HTERT RPE-1 (cell line): ENCODE measurements around the gene PFKFB3.
"Not testable (repeated sequence)": the region's sequence is repeated elsewhere in the genome, so short reads cannot be mapped to it uniquely, and the experiment has no call there.

ENCODE experiments used
- in situ Hi-C: fragments of 300-500 bp; cut with MboI; formaldehyde crosslinking; loops from 4 replicates; pipeline ENCODE4 v1.14.3; 2020; ENCODE audit warnings: low sequenced_read_pairs

PFKFB3 gene

DNA sequence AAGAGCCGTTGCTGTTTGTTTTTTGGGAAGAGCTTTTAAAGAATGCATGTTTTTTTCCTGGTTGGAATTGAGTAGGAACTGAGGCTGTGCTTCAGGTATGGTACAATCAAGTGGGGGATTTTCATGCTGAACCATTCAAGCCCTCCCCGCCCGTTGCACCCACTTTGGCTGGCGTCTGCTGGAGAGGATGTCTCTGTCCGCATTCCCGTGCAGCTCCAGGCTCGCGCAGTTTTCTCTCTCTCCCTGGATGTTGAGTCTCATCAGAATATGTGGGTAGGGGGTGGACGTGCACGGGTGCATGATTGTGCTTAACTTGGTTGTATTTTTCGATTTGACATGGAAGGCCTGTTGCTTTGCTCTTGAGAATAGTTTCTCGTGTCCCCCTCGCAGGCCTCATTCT lies 31.6 kb downstream of the PFKFB3 start:
- in situ Hi-C loops: no loop called here

DNA sequence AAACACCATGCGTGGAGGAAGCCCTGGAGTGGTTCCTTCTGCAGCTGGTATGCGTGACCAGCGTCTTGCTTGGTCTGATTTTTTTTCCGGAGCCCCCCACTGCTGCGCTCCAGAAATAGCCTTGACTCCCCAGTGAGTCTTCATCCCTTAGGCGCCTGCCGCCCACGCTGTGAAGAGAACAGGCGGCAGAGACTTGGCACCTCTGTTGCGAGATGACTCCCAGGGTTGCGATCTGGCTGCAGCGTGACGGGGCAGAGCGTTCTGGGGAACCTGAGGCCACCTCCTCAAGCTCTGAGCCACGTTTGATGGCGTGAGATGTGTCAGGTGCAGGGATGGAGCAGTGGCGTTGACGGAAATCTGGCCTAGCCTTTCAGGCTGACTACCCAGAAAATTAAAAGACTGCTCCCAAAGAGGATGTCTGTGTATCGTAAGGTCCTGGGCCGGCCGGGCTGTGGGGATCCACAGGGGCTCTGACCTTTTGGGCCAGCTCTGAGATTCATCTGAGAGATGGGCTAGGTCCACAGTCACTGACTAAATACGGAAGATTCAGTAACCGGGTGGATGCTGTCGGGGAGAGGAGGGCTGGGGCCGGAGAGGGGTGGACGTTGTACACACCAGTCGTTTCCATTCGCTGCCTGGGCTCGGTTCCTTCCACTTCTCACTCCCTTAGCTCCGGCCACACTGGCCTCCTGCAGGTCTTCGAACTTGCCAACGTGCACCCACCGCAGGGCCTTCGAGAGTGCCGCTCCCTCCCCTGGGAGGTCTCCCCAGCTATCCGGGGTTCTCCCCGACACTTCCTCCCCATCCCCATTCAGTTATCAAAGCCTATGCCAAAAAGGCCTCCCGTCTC lies 33.8 kb downstream of the PFKFB3 start:
- in situ Hi-C loops: no loop called here

DNA sequence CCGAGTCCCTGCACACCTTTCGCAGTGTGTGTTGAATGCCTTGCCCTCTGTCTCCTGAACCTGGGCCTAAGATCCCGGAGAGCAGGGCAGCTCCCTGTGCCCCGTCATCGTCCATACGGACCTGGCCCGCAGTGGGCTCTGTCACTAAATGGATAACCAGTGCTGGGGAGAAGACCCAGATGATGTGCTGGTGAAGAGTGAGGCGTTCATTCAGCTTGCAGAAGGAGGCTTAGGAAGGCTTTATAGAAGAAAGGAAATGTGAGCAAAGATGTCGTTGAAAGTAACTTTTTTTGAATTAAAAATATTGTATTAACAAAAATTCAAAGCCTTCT lies 34.4 kb downstream of the PFKFB3 start:
- in situ Hi-C loops: no loop called here

DNA sequence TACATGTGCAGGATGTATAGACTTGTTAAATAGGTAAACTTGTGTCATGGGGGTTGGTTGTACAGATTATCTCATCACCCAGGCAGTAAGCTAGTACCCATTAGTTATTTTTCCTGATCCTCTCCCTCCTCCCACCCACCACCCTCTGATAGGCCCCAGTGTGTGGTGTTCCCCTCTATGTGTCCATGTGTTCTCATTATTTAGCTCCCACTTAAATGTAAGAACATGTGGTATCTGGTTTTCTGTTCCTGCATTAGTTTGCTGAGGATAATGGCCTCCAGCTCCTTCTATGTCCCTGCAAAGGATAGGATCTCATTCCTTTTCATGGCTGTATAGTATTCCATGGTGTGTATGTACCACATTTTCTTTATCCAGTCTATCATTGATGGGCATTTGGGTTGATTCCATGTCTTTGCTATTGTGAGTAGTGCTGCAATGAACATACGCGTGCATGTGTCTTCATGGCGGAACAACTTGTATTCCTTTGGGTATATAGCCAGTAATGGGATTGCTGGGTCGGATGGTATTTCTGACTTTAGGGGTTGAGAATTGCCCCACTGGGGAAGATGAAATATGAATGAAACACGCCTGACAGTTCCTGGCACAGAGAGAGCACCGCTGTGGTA lies 36.0 kb downstream of the PFKFB3 start:
- in situ Hi-C loops: not testable (repeated sequence)

DNA sequence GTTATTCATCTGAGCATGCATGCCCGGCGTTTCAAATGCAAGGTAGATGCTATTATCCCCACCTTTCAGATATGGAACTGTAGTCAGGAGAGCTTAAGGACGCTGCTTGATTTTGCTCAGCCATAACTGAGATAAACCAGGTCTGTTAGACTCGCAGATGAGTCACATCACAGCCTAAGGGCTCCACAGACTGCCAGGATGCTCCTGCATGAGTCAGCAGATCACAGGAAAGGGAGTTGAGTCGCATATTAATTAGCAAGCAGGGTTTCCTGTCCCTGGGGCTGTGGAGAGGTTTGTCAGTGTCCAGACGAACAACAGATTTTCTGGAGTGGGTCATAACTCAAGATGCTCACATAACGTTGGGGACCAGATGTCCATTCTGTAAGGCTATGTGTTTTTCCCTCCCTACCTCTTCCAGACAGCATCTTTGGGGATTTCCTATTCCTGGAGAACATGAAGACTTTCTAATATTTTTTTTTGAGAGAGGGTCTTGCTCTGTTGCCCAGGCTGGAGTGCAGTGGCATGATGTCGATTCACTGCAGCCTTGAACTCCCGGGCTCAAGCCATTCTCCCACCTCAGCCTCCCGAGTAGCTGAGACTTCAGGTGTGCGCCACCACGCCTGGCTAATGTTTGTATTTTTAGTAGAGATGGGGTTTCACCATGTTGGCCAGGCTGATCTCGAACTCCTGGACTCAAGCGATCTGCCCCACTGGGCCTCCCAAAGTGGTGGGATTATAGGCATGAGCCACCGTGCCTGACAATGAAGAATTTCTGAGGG lies 36.7 kb downstream of the PFKFB3 start:
- in situ Hi-C loops: no loop called here

DNA sequence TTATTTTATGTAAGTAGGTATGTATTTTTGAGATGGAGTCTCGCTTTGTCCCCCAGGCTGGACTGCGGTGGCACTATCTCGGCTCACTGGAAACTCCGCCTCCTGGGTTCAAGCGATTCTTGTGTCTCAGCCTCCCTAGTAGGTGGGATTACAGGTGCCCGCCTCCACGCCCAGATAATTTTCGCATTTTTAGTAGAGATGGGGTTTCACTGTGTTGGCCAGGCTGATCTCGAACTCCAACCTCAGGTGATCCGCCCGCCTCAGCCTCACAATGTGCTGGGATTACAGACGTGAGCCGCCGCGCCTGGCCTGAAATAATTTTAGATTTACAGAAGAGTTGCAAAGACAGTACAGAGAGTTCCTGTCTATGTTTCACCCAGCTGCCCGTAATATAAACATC lies 37.5 kb downstream of the PFKFB3 start:
- in situ Hi-C loops: no loop called here

DNA sequence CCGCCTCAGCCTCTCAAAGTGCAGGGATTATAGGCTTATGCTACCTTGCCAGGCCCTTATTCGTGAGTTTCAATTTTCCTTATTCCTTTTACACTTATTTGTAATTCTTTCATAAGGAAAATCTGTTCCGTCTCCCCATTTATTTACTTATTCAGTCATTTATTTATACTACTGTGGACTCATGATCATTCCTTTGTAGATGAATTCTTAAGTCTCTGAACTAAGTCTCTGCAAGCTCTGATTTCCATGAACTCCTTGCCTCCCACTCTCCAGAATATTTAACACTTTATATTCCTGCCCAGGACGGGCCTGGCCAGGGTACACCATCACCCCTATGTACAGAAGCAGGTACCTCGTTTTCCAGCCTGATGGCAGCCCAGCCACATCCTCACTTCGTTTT lies 39.4 kb downstream of the PFKFB3 start:
- in situ Hi-C loops: no loop called here

DNA sequence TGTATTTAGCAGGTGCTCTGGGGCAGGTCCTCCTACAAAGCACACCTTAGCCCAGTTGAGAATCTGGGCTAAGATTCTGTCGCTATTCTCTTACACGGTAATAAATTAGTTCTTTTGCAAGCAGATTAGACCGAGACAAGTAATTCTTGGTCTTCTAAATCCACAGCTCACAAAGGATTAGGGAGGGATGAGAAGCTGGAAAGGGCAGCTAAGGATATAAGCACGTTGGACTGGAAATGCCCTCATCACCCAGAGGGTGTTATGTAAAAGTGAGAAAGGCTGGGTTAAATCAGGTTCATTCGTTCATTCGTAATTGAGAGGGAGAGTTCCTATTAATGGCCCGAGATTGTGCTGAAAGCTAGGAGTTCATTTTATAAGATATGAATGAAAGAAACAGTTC lies 41.8 kb downstream of the PFKFB3 start:
- in situ Hi-C loops: no loop called here

DNA sequence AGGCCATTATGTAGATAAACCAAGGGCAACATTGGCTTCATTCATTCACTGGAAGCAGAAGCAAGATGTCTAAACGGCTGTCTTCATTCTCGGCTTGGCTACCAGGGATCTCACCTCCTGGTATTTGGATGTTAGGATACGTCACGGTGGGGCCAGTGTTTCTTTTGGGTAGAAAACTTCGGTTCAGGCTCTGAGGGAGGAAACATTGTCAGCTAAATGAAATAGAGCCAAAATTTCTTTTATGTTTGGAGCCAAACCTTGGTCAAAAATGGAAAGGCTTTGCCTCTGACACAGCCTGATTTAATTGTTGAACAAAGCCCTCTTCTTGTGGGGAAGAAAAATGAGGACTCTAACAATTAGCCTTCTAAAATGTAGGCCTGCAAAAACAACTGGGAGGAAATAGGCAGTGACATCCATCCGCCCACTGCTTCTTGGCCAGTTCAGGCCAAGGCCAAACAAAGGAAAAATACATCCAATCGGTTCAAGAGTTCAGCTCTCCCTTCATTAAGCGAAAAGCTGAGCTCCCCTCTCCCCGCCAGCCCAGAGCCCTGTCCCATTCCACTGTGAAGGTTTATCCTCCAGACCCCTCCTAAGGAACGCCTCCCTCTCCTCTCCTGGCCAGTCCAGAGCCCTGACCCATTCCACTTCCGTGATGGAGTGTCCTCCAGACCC lies 44.4 kb downstream of the PFKFB3 start:
- in situ Hi-C loops: no loop called here

DNA sequence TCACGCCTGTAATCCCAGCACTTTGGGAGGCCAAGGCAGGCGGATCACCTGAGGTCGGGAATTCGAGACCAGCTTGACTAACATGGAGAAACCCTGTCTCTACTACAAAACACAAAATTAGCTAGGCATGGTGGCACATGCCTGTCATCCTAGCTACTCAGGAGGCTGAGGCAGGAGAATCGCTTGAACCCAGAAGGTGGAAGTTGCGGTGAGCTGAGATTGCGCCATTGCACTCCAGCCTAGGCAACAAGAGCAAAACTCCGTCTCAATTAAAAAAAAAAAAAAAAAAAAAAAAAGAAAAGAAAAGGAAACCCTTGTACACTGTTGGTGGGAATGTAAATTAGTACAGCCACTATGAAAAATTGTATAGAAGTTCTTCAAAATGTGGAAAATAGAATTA lies 46.2 kb downstream of the PFKFB3 start:
- in situ Hi-C loops: not testable (repeated sequence)

DNA sequence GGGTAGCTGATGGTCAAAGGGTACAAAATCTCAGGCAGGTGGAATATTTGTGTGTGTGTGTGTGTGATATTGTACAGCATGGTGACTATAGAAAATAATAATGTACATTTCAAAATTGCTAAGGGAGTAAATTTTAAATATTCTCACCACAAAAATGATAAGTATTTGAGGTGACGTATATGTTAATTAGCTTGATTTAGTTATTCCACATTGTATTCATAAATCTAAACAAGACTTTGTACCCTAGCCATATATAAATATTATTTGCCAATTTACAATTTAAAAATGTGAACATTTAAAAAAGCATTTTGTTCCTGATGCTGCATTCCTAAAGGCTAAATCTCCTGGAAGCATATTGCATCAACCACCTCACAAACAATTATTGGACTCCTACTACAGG lies 47.0 kb downstream of the PFKFB3 start:
- in situ Hi-C loops: no loop called here

DNA sequence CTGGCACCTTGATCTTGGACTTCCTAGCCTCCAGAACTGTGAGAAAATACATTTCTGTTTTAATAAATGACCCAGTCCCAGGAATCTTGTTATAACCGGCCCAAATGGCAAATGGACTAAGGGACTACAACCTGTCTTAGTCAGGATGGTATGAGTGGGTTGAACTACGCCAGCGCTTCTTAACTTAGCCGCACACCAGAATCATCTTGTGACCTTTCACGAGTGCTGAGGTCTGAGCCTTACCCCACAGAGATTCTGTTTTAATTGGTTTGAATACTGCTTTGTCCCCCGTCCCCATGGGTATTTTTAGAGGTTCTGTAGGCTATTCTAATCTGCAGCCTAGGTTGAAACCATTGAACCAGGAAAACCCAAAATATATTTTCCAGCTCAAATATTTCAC lies 48.0 kb downstream of the PFKFB3 start:
- in situ Hi-C loops: no loop called here

DNA sequence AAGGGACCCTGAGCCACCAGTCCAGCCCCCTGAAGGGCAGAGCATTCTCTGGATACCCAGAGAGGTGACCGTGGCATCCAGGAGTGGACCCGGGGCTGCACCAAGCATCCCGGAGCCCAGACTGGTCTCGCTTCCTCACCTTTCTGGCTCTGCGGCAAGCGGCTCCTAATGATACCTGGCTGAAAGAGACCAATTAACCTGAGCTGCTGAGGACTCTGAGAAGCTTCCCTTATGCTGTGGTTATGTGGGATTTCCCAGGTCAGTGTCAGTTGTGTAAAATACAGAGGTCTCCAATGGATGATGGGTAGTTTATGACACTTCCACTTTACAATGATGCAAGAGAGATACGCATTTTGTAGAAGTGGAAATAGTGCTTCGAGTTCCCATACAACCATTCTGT lies 51.5 kb downstream of the PFKFB3 start:
- in situ Hi-C loops: no loop called here

DNA sequence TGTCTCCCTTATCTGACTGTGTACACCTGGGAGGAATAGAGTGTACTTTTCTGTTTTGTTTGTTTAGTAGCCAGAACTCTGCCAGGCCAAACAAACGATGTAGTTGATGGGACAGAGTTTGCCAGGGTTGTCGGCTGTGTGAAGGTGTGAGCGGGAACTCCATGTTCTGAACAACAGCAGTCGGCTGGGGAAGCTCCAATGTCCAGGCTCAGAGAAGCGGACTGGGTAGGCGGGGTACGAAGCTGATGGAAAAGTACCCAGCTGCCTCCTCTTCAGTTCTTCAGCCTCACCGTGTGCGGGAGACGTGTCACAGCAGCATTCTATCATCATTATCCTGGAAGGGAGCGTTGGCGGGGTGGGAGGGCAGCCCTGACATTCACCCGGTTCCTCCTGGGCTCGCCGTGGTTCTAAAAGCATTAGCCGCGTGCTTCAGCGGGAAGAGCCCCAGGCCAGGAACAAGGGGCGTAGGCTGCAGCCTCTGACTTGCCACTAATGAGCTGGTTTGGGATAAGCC lies 52.9 kb downstream of the PFKFB3 start:
- in situ Hi-C loops: no loop called here

DNA sequence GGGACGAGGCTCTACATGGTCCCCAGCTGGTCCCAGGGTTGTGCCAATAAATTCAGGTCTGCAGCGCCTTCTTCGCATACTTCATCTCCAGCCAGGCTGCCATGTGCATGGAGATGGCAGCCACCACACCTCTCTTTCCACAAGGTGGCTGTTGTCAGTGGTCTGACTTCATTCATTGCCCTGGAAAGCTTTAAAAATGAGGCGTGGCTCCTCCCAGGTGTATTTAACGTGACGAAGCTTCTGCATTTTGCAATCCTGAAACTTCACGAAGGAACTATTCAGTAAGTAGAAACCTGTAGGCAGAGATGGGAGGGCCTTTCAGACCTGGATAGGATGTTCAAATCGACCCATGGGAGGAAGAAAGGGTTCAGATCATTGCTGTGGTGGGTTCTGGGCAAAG lies 53.7 kb downstream of the PFKFB3 start:
- in situ Hi-C loops: no loop called here

DNA sequence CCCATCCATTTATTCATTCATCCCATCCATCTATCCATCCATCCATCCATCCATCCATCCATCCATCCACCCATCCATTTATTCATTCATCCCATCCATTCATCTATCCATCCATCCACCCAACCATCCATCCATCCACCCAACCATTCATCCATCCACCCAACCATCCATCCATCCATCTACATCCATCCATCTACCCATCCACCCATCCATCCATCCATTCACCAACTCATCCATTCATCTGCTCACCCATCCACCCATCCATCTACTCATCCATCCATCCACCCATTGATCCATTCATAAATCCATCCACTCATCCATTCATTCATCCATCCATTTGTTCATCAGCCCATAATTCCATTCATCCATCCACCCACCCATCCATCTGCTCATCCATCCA lies 56.4 kb downstream of the PFKFB3 start:
- in situ Hi-C loops: no loop called here

DNA sequence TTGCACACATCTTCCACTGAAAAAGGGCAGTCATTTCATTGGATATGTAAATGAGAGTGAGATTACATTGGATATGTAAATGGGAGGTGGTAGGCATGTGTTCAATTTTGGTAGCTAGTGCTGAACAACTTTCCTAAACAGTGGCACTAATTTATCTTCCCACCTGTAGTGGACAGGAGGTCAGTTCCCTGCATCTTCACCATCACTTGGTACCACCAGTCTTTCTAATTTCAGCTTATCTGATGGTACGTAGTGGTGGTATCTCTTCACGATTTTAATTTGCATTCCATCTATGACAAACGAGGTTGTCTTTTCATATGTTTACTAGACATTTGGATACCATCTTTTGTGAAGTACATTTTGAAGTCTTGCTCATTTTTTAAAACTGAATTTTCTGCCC lies 58.1 kb downstream of the PFKFB3 start:
- in situ Hi-C loops: no loop called here

DNA sequence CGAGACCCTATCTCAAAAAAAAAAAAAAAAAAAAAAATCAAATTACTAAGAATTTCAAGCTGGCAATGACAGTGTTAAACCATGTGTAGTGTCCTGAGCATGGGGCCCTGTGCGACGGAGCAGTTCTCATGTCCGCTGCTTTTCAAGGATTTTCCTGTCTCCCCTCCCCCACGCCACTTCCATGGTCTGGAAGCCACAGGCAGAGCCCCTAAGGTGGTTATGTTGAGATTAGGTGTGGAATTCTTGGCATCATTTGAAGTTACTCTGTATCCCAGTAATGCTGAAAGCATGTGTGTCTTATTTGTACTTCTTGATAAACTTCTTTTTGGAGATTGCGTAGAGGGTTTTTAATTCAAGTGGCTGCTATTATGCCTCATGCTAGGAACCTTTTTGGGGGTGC lies 65.2 kb downstream of the PFKFB3 start:
- in situ Hi-C loops: no loop called here

DNA sequence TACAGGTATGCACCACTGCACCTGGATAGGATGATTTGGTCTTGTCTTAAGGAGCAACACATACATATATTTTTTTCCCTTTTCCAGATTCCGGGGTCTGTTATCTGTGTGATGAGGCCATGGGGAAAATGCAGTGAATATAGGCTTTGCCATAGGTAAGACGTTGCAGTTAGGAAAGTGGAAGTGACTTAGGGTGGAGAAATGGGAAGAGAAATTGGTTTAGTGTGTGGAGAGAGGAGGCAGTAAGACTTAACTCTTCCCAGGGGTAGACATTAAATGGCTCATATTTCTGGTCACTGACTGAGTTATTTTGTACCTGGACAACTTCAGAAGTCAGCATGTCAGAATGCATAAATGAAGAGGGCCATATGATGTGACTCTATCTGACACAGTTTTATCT lies 66.7 kb downstream of the PFKFB3 start:
- in situ Hi-C loops: no loop called here

DNA sequence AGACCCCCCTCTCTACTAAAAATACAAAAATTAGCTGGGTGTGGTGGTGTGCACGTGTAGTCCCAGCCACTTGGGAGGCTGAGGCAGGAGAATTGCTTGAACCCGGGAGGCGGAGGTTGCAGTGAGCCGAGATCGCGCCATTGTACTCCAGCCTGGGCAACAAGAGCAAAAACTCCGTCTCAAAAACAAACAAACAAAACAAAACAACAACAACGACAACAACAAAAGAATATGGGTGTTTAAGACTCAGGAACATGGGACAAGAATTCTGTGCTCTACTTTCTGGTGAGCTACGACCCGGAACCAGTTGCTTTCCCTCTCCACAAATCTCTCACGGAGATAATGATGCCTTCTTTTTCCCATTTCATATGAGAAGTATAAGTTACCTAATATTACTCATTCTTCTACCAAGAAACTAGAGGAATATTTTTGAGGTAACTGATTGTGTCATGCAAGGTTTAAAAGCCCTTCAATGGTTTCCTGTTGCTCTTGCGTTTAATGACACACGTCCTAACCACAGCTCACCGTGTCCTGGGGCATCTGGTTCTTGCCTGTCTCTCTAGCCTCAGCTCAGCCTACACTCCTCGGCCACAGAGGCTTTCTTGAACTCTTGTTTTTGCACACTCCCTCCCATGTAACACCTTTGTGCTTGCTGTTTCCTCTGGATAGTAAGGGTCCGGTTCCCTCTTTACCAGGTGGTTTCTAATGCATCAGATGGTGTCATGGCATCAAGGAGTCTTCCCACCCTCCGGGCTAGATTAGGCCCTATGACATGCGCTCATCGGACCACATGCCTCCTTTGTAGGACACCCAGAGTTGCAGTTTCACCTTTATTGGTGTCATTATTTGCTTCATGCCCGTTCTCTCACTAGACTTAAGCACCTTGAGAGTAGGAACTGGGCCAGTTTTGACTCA lies 67.5 kb downstream of the PFKFB3 start:
- in situ Hi-C loops: no loop called here
